HCT116 (cell line): Measurements from ENCODE around the gene S100A11. TPM values are rescaled to one million over a fixed set of nuclear protein-coding genes. Genes with fewer than 3 reads are reported as not detected.

Experiments
- ATAC-seq: fragments of 200-7000 bp; cut with Tn5 transposase; 2 replicates; pipeline ENCODE4 v1.9.1; 2020; ENCODE audit warnings: mild to moderate bottlenecking, moderate library complexity
- BruUV-seq: library from RNA; stranded (reverse); fragments of 400-500 nt; replicated peaks from 2 replicates; lab custom pipeline; 2021; lab: Mats Ljungman, UMichigan
- CTCF ChIA-PET: fragments of 300-600 bp; sonication (Branson Sonifier 250); formaldehyde crosslinking; loops from one replicate; lab custom pipeline; 2021; ENCODE audit warnings: antibody characterized with exemption; lab: Charles Lee
- POLR2A ChIA-PET: fragments of 300-600, 350-600 bp; sonication (Branson Sonifier 250); formaldehyde crosslinking; loops from one replicate; lab custom pipeline; 2021; ENCODE audit warnings: antibody characterized with exemption; lab: Charles Lee
- RAD21 ChIA-PET, 2 experiments: fragments of 300-600 bp; sonication (Branson Sonifier 250); formaldehyde crosslinking; loops; one replicate each; lab custom pipeline; 2023; ENCODE audit warnings: low total read pairs in 2 of 2; ENCODE audit not compliant: uncharacterized antibody in 2 of 2, unreplicated experiment in 2 of 2, low non-redundant PET in 1 of 2; lab: Charles Lee
- DNase-seq: peaks from one replicate; pipeline ENCODE4 v3.0.0-alpha.2; 2010; ENCODE audit warnings: low read depth, low spot score
- H2AFZ ChIP-seq: fragments of 200-600 bp; shearing (Covaris generic), sonication (generic); 2 replicates; pipeline ENCODE4 v1.6.1; 2017; ENCODE audit warnings: low read depth, mixed run types, mixed read lengths, antibody characterized with exemption, low read length; ENCODE audit not compliant: poor library complexity, severe bottlenecking
- H3K27ac ChIP-seq: 2 replicates; pipeline ENCODE4 v1.5.1; 2012; ENCODE audit warnings: low read depth, low read length
- H3K27me3 ChIP-seq: fragments of 200-600 bp; sonication (generic); 2 replicates; pipeline ENCODE4 v1.6.1; 2016; ENCODE audit warnings: mixed run types, low read length, mixed read lengths; ENCODE audit not compliant: insufficient read depth
- H3K36me3 ChIP-seq, 2 experiments: fragments of 200-500 bp in 1 of 2; fragments of 200-600 bp in 1 of 2; sonication (Bioruptor generic) in 1 of 2; sonication (generic) in 1 of 2; 2 replicates each; pipeline versions ENCODE4 v1.5.1 to v1.6.1; 2014 to 2016; ENCODE audit warnings: low read length in 2 of 2, inconsistent platforms in 1 of 2, mixed read lengths in 1 of 2, mixed run types in 1 of 2; ENCODE audit not compliant: insufficient read depth in 2 of 2, control insufficient read depth in 1 of 2
- H3K4me1 ChIP-seq, 2 experiments: fragments of 200-600 bp in 1 of 2; sonication (generic) in 1 of 2; 2 replicates each; pipeline versions ENCODE4 v1.5.1 to v1.6.1; 2012 to 2017; ENCODE audit warnings: low read length in 2 of 2, inconsistent platforms in 1 of 2, mild to moderate bottlenecking in 1 of 2, mixed read lengths in 1 of 2, mixed run types in 1 of 2, moderate library complexity in 1 of 2; ENCODE audit not compliant: insufficient read depth in 2 of 2, control insufficient read depth in 1 of 2
- H3K4me2 ChIP-seq: fragments of 200-600 bp; sonication (generic); 2 replicates; pipeline ENCODE4 v1.6.1; 2017; ENCODE audit warnings: mixed run types, low read length, mixed read lengths
- H3K4me3 ChIP-seq, 2 experiments: fragments of 200-600 bp in 1 of 2; sonication (generic) in 1 of 2; replicated peaks in 1 of 2; 2 replicates each; pipeline ENCODE4 v1.5.1; 2011 to 2016; ENCODE audit warnings: low read length in 2 of 2, control low read depth in 1 of 2, low read depth in 1 of 2, mild to moderate bottlenecking in 1 of 2, mixed read lengths in 1 of 2, mixed run types in 1 of 2
- H3K79me2 ChIP-seq: fragments of 200-600 bp; sonication (generic); 2 replicates; pipeline ENCODE4 v1.6.1; 2017; ENCODE audit warnings: mild to moderate bottlenecking, mixed run types, low read length, moderate library complexity, mixed read lengths; ENCODE audit not compliant: insufficient read depth
- H3K9ac ChIP-seq: fragments of 200-600 bp; sonication (generic); 2 replicates; pipeline ENCODE4 v1.6.1; 2016; ENCODE audit warnings: low read length, mixed read lengths
- H3K9me2 ChIP-seq: fragments of 200-600 bp; sonication (generic), shearing (Covaris generic); 2 replicates; pipeline ENCODE4 v1.6.1; 2017; ENCODE audit warnings: mixed run types, mild to moderate bottlenecking, moderate library complexity; ENCODE audit not compliant: insufficient read depth
- H3K9me3 ChIP-seq, 2 experiments: fragments of 200-500 bp in 1 of 2; fragments of 200-600 bp in 1 of 2; sonication (Bioruptor generic) in 1 of 2; sonication (generic) in 1 of 2; 2 replicates each; pipeline ENCODE4 v1.6.1; 2014 to 2017; ENCODE audit warnings: low read length in 2 of 2, mixed read lengths in 2 of 2, inconsistent platforms in 1 of 2, low read depth in 1 of 2, mild to moderate bottlenecking in 1 of 2, mixed run types in 1 of 2, moderate library complexity in 1 of 2; ENCODE audit not compliant: control insufficient read depth in 1 of 2, insufficient read depth in 1 of 2
- H4K20me1 ChIP-seq: fragments of 200-600 bp; sonication (generic), shearing (Covaris generic); 2 replicates; pipeline ENCODE4 v1.6.1; 2017; ENCODE audit warnings: mixed run types, mild to moderate bottlenecking, moderate library complexity; ENCODE audit not compliant: insufficient read depth
- CBX3 ChIP-seq: IDR thresholded peaks from 2 replicates; pipeline ENCODE4 v1.6.1; 2012; ENCODE audit warnings: low read depth
- CEBPB ChIP-seq: IDR thresholded peaks from 2 replicates; pipeline ENCODE4 v1.6.1; 2012; ENCODE audit warnings: low read depth
- EZH2 ChIP-seq: fragments of 200-600 bp; sonication (generic); IDR thresholded peaks from 2 replicates; pipeline ENCODE4 v1.6.1; 2017; ENCODE audit warnings: antibody characterized with exemption, mixed run types
- FOSL1 ChIP-seq: IDR thresholded peaks from 2 replicates; pipeline ENCODE4 v1.6.1; 2012; ENCODE audit warnings: low read depth
- JUND ChIP-seq: IDR thresholded peaks from 2 replicates; pipeline ENCODE4 v1.6.1; 2012
- MAX ChIP-seq: IDR thresholded peaks from 2 replicates; pipeline ENCODE4 v1.6.1; 2012
- POLR2A ChIP-seq: IDR thresholded peaks from 2 replicates; pipeline ENCODE4 v1.7.0; 2011; ENCODE audit warnings: borderline replicate concordance; ENCODE audit not compliant: insufficient read depth, insufficient read length; ENCODE audit errors: extremely low read depth
- RAD21 ChIP-seq: IDR thresholded peaks from 2 replicates; pipeline ENCODE4 v1.6.1; 2012; ENCODE audit warnings: low read depth, mild to moderate bottlenecking
- REST ChIP-seq: IDR thresholded peaks from 2 replicates; pipeline ENCODE4 v1.6.1; 2012; ENCODE audit warnings: low read depth
- SP1 ChIP-seq: IDR thresholded peaks from 2 replicates; pipeline ENCODE4 v1.6.1; 2012; ENCODE audit warnings: low read depth
- SRF ChIP-seq: IDR thresholded peaks from 2 replicates; pipeline ENCODE4 v1.6.1; 2012; ENCODE audit warnings: low read depth
- ZFX ChIP-seq: fragments of 450-650 bp; IDR thresholded peaks from 2 replicates; pipeline ENCODE4 v1.6.1; 2017
- ZNF274 ChIP-seq: fragments of 200-500 bp; sonication (Bioruptor generic); IDR thresholded peaks from 2 replicates; pipeline ENCODE4 v1.6.1; 2014; ENCODE audit warnings: mild to moderate bottlenecking, low read depth, low read length, inconsistent platforms
- intact Hi-C: fragments of 100-400 bp; cut with micrococcal nuclease; formaldehyde crosslinking; loops from 2 replicates; pipeline ENCODE4 v1.10.0; 2022
- total RNA-seq: library from RNA; stranded (reverse); gene quantifications from one replicate; pipeline ENCODE4 v1.2.1, GENCODE V29; 2021; ENCODE audit not compliant: unreplicated experiment
- TF ChIP-seq, protein P1 (sequence below): IDR thresholded peaks from 2 replicates; pipeline ENCODE4 v1.6.1; 2011; ENCODE audit warnings: mild to moderate bottlenecking, low read length, moderate library complexity; ENCODE audit not compliant: insufficient replicate concordance; ENCODE audit errors: extremely low read depth
- TF ChIP-seq, protein P2 (sequence below): IDR thresholded peaks from 2 replicates; pipeline ENCODE4 v1.6.1; 2012

Gene S100A11
- total RNA-seq, 1 experiment from 2014 or later = 229 TPM

DNA sequence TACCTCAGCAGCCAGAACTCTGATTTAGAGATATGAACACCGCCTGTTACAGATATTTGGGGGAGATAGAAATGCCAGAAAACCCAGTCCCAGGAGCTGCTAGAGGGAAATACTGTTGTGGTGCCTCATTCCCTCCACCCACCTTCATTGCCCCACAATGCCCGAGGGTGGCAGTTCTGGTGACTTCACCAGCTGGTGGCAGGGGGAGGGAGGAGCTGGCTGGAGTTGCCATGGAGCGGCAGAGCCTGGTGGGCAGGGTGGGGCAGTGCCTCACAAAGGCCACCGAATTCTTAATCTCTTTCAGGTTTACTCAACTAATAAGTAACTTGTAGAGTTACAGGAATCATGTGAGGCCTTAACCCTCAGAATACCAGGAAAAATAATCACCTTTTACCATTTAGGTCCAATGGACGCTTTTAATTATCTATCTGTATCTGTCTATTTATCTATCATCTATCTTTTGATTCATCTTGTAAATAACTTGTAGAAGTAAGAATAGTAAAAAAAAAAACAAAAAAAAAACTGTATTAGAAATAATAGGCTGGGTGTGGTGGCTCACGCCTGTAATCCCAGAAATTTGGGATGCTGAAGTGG lies 11.7 kb upstream of the S100A11 start (continued):
- TF ChIP-seq, protein P1, sequence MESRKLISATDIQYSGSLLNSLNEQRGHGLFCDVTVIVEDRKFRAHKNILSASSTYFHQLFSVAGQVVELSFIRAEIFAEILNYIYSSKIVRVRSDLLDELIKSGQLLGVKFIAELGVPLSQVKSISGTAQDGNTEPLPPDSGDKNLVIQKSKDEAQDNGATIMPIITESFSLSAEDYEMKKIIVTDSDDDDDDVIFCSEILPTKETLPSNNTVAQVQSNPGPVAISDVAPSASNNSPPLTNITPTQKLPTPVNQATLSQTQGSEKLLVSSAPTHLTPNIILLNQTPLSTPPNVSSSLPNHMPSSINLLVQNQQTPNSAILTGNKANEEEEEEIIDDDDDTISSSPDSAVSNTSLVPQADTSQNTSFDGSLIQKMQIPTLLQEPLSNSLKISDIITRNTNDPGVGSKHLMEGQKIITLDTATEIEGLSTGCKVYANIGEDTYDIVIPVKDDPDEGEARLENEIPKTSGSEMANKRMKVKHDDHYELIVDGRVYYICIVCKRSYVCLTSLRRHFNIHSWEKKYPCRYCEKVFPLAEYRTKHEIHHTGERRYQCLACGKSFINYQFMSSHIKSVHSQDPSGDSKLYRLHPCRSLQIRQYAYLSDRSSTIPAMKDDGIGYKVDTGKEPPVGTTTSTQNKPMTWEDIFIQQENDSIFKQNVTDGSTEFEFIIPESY = no peak
- peak; percentile 33; the same call in 1 of the 2 replicates for TF ChIP-seq FOSL1
- TF ChIP-seq EZH2 = no peak
- peak; percentile 49; the same call in 1 of the 2 replicates for TF ChIP-seq SRF

GRCh38 chr1:152047730-152048415 lies 11.1 kb upstream of the S100A11 start:
- Histone ChIP-seq H3K9ac (peak overlapping the region; percentile 58), H3K27ac (peak overlapping the region; percentile 98), H4K20me1 (no peaks in the 10 kb centered on the region), H3K27me3 (no peaks in the 10 kb centered on the region), H3K9me2 (no peaks in the 10 kb centered on the region), H3K36me3 (no peaks in the 10 kb centered on the region), H3K79me2 (no peaks in the 10 kb centered on the region), H3K4me2 (peak overlapping the region; percentile 78), H3K9me3 (0 out of 4 replicates have a peak, but pooled peaks cover 0 to 6% of the 10 kb centered on the region in 2 experiments), H3K4me3 (peak overlapping the region; percentile 45 to 48), H3K4me1 (peaks cover 29 to 61% of the 10 kb centered on the region in 2 experiments), H2AFZ (no peak overlapping the region)
- RAD21 ChIA-PET = interaction anchor here (0.9 to 1.3 kb wide), 3 partner anchors 13 to 138 kb away, joined by 3 to 4 read pairs (median 4); no protein-coding TSS in a partner anchor
- no TSS peak for BruUV-seq
- CTCF ChIA-PET = interaction anchor here (0.7 to 10.2 kb wide), 9 partner anchors 9 to 411 kb away, joined by 3 to 130 read pairs (median 5); partner anchors contain the start of gene S100A11
- intact Hi-C loops = loop anchor here (1.0 to 2.0 kb wide), 2 partner anchors 12 to 63 kb away; no protein-coding TSS in a partner anchor
- POLR2A ChIA-PET = interaction anchor here (1.2 to 3.0 kb wide), 9 partner anchors 9 to 201 kb away, joined by 3 to 35 read pairs (median 5); partner anchors contain the start of genes S100A10, S100A11 and THEM4
- peak; percentile 99 for DNase-seq
- ATAC-seq = peak; percentile 88
- no peak for TF ChIP-seq ZNF274
- peak; percentile 17; the same call in 1 of the 2 replicates for TF ChIP-seq RAD21
- peak; percentile 86 for TF ChIP-seq POLR2A
- no peak for TF ChIP-seq REST
- TF ChIP-seq, protein P2, sequence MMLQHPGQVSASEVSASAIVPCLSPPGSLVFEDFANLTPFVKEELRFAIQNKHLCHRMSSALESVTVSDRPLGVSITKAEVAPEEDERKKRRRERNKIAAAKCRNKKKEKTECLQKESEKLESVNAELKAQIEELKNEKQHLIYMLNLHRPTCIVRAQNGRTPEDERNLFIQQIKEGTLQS = no peak
- TF ChIP-seq MAX = peak; percentile 75
- TF ChIP-seq CBX3 = peak; percentile 15; the same call in 1 of the 2 replicates
- TF ChIP-seq ZFX = 0 out of 2 replicates have a peak, but pooled peaks have one; percentile 45
- TF ChIP-seq CEBPB = peak; percentile 34; the same call in 1 of the 2 replicates
- no peak for TF ChIP-seq EZH2
- TF ChIP-seq SRF = peak; percentile 73
- peak; percentile 95 for TF ChIP-seq JUND
- peak; percentile 86 for TF ChIP-seq SP1
- TF ChIP-seq FOSL1 = peak; percentile 92
